ENCODE measurements around the gene FANCM.

The FANCM gene, protein sequence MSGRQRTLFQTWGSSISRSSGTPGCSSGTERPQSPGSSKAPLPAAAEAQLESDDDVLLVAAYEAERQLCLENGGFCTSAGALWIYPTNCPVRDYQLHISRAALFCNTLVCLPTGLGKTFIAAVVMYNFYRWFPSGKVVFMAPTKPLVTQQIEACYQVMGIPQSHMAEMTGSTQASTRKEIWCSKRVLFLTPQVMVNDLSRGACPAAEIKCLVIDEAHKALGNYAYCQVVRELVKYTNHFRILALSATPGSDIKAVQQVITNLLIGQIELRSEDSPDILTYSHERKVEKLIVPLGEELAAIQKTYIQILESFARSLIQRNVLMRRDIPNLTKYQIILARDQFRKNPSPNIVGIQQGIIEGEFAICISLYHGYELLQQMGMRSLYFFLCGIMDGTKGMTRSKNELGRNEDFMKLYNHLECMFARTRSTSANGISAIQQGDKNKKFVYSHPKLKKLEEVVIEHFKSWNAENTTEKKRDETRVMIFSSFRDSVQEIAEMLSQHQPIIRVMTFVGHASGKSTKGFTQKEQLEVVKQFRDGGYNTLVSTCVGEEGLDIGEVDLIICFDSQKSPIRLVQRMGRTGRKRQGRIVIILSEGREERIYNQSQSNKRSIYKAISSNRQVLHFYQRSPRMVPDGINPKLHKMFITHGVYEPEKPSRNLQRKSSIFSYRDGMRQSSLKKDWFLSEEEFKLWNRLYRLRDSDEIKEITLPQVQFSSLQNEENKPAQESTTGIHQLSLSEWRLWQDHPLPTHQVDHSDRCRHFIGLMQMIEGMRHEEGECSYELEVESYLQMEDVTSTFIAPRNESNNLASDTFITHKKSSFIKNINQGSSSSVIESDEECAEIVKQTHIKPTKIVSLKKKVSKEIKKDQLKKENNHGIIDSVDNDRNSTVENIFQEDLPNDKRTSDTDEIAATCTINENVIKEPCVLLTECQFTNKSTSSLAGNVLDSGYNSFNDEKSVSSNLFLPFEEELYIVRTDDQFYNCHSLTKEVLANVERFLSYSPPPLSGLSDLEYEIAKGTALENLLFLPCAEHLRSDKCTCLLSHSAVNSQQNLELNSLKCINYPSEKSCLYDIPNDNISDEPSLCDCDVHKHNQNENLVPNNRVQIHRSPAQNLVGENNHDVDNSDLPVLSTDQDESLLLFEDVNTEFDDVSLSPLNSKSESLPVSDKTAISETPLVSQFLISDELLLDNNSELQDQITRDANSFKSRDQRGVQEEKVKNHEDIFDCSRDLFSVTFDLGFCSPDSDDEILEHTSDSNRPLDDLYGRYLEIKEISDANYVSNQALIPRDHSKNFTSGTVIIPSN (N-terminal part only)

DNA sequence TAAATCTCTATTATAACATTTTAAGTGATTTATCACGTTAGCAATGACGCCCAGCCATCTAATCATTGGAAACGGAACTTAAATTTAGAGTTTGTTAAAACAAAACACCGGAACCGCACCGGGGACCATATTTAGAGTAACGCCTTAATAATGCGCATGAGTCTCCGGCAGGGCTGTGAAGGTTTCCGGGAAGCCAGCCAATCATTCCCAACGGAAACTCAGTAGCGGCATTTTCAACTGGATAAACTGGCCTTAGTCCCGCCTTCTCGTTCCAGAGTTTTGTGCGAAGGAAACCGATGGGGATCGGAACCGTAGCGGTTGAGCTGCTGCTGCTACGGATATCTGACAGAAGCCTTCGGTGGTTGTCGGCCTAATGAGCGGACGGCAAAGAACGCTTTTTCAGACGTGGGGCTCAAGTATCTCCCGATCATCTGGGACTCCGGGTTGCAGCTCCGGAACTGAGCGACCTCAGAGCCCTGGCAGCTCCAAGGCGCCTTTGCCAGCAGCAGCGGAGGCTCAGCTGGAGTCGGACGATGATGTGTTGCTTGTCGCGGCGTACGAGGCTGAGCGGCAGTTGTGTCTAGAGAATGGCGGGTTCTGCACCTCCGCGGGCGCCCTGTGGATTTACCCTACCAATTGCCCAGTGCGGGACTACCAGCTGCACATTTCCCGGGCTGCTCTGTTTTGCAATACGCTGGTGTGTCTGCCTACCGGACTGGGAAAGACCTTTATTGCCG, at the start of gene FANCM:
Gene FANCM (plus strand): TSS at position 272 of the 737 bp plus-strand sequence. CDS start 102 bp downstream, at position 374.
- peak; percentile 74 for DNase-seq (ENCODE audit: low spot score)

GRCh38 chr14:45089813-45090212, 45.9 kb upstream of the FANCM start:
- DNase-seq (ENCODE audit: low spot score) = no peak

GRCh38 chr14:45091710-45092109, 44.0 kb upstream of the FANCM start:
- no peak for DNase-seq (ENCODE audit: low spot score)

DNA sequence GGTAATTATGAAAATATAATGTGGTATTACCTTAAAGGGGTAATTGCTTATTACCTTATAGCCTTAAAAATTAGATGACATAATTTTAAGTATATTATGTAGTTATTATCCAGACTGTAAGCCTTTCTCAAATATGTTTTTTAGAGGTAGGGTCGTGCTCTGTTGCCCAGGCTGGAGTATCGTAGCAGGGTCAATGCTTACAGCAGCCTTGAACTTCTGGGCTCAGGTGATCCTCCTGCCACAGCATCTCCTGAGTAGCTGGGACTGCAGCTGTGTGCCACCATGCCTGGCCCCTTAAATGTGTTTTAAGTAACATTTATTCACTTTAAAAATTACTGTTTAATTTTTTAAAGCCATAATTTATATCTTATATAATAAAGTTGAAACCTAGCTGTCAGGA, 41.5 kb upstream of the FANCM start:
- no peak for DNase-seq (ENCODE audit: low spot score)

DNA sequence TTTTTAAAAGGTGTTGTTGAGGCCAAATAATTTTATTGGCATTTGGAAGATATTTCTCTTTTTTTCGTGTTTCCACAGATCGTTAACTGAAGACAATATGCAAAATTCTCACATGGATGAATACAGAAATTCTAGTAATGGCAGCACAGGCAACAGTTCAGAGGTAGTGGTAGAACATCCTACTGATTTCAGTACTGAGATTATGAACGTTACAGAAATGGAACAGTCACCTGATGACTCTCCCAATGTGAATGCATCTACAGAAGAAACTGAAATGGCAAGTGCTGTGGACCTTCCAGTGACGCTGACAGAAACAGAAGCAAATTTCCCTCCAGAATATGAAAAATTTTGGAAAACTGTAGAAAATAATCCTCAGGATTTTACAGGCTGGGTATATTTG, 40.6 kb upstream of the FANCM start:
- no peak for DNase-seq (ENCODE audit: low spot score)

DNA sequence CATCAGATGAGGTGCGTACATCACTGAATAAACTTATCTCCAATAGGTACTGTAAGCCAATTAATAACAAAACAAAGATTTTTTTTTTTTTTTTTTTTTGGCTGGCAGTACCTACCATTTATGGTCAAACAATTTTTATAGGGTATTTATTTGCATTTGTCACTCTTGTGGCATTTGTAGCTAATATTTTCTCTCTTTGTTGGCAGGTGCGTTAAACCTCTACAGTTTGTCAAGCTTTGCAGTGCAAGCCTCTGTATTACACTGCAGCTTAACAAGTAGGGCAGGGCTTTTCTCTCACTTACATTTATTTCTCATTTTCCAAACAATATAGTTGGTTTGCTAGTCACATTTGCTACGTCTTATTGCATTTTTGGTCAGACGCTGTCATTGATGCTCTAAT, 39.5 kb upstream of the FANCM start:
- no peak for DNase-seq (ENCODE audit: low spot score)

- no peak for DNase-seq (ENCODE audit: low spot score)
These were observed 31.9 kb upstream of the FANCM start for GRCh38 chr14:45103806-45104205.

GRCh38 chr14:45104561-45104960, 31.2 kb upstream of the FANCM start:
- DNase-seq (ENCODE audit: low spot score) = no peak

DNA sequence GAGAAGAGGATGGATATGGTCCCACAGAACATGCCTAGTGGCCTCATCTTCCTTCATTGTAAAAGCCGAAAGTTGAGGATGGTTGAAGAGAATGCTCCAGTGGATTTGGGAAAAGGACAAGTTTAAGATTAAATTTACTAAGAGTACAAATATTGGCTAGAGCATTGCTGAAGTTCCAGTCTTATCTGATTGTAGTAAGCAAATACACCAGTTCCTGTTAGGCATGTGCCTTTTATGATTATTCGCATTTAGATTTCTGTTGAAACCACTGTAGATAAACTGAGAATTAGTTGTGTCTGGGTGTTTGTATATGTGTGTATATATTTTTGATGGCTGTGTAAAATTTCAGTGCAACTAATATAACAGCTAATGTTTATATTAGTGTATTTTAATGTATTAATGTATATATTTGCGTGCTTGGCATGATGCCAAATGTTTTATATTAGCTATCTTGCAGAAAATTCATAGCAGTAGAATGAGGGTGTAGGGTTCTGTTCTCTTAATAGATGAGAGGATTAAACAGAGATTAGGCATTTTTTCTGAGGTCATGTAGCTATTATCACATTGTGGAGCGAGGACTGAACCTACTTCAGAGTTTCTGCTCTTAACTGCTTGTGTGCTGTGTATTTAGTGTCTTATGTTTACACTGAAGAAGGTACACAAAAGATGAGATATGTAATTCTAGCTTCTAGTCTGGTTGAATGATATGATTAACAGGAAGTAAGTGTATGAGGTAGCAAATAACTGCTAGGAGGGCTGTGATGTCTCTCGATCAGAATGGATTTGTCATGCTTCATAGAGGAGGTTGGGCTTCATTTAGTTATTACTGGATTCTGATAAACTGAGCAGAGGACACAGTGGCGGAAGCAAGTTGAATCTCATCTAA, 22.6 kb upstream of the FANCM start:
- DNase-seq (ENCODE audit: low spot score) = no peak

DNA sequence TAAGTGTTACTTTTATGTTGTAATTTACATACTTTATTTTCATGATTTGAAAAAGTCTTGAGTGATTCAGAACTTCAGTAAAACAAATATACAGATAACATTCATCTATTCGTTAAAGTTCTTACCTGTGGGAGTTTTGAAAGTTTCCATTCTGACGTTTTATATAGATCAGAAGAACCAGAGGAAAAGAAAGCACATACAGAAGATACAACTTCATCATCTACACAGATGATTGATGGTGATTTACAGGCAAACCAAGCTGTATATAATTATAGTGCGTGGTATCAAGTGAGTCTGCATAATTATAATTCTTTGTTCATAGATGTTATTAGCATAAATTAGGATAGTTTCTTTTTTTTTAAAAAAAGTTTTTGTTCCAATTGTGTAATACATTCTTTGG, 21.4 kb upstream of the FANCM start:
- no peak for DNase-seq (ENCODE audit: low spot score)

DNA sequence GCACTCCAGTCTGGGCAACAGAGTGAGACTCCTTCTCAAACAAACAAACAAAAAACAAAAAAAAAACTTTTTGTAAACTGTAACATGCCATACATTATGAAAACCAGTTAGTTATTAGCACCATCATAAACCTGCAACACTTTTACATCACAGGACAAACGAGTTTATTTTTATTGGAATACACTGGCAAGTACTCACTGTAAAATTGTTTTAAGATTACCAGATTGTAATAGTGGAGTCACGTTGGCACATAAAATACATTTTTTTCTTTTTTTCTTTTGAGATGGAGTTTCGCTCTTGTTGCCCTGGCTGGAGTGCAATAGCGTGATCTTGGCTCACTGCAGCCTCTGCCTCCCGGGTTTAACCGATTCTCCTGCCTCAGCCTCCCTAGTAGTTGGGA, 17.1 kb upstream of the FANCM start:
- no peak for DNase-seq (ENCODE audit: low spot score)

DNA sequence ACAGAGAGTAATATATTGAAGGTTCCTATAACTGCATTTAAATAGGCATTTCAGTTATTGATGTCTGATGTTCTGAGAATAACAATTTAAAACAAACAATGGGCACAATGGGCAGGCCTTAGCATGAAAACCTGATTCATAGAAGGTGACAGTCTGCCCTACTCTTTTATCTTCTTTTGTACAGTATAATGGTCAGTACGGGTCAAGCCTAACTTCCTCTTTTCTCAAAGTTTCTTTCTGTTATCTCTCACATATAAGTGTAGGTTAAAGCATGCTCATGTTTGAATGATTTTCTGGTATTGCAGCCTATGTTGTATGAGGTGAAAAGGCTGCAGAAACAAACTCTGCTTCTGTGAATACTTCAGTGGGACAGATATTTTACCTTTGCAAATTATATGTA, 15.6 kb upstream of the FANCM start:
- no peak for DNase-seq (ENCODE audit: low spot score)

- no peak for DNase-seq (ENCODE audit: low spot score)
These were observed 12.5 kb upstream of the FANCM start for GRCh38 chr14:45123271-45123670.

GRCh38 chr14:45125754-45126153, 10.0 kb upstream of the FANCM start:
- DNase-seq (ENCODE audit: low spot score) = no peak

DNA sequence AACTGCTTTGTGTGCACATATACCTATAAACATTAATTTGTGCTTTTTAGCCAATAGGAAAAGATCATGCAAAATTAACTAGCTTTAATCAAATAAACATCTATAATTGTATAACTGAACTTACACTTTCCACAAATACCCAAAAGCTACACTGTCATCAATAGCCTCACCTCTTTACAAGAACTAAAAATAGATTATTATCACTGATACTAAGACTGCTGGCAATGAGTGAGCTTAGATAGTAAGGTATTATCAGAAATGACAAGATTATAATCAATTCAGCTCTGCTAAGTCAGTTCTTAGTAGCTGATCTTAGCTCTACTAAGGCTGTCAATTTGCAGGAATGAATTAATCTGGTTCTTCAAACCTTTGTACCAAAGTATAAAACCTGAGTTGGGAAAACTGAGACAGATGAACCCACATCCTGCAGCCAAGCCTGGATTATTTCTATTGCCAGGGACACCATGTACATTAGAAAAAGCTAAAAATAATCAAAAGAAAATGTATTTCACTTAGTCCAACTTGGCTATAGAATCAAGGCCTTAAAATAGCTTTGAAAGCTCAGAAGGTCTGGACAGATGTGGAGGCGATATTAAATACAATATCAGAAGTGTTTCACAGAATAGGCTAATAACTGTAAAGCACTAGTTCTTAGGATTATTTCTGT, 6.6 kb upstream of the FANCM start:
- no peak for DNase-seq (ENCODE audit: low spot score)

DNA sequence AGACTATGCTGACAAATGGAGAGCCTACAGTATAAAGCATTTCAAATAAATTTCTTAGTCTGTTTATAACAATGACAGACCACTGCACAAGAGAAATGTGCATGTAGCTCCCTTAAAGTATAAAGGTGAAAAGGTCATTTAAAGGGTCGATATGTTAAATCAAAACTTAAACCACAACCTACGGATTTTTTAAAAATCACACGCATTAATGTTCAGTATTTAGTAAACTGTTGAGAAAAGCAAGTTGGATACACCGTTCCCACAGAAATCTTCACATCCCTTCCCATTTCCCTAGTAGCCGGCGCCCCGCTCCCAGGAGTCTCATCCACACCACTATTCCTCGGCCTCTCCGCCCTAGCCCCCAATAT, 2.1 kb upstream of the FANCM start:
- no peak for DNase-seq (ENCODE audit: low spot score)

DNA sequence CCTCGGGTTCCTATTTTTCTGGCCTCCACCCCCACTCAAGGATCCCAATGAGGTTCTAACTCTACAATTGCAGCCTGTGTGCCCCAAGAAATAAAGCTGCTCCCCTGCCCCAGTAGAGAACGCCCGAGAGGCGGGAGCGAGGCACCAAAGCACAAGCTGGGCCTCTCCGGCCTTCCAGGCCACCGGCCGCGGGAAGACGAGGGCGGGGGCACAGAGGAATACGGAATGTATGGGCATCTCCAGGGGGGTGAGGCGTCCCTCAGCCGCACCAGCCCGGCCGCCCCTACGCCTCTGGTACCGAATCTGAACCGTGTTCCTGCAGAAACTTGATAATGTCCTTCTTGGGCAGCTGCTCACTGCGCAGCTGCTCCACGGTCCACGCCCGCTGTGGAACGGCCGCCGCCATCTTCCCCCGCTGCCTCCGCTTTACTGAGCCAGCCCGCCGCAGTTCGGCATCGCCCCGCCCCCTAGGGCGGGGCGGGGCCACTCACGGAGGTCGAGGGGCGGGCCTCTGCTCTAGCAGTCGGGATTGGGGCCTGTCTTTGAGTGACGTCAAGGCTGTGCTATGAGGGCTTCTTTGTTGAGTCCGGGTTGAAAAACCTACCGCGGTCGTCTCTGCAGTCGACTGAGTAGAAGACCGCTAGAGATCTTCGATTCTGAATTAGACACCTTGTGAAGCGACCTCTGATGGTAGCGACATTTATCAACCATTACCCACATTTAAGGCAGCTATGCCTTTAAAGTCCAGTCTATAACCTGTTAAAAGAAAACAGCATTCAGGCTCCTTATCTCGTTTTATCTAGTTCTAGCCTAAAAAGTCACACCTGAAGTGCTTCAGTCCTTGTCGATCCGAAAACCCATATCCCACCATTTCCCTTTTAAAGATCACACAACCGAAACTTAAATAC, 1.4 kb upstream of the FANCM start, which contains the start of gene FKBP3:
Gene FKBP3 (minus strand): TSS at position 431 of the 908 bp plus-strand sequence. CDS start 25 bp downstream, at position 406.
- peak; percentile 79 for DNase-seq (ENCODE audit: low spot score)

DNA sequence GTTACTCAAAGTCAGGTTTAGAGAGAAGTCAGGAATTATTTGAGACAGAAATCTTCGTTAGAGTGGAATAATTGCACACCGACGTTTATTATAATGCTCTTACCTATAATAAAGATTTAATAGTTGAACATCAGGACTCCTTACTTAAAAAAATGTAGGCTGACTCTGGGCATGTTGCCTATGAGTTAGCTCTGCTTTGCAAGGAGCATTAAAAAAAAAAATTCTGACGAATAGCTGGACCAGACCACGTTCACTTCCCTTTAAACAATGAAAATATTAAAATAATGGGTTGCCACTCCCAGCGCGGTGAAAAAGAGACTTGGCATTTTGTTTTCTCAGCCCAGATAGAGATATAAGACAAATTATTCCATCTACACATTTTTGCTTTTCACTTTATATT, 574 bp upstream of the FANCM start:
- DNase-seq (ENCODE audit: low spot score) = no peak

- no peak for DNase-seq (ENCODE audit: low spot score)
These were observed 669 bp downstream of the FANCM start for GRCh38 chr14:45136399-45136798.

Measured in HuH-7 (cell line).